Vagina (tissue), 2 donors: ENCODE data around the gene RBKS. TPM values are rescaled to one million over a fixed set of nuclear protein-coding genes. Genes with fewer than 3 reads are reported as not detected.

ENCODE experiments used
- DNase-seq, 2 donors: peaks; one replicate each; pipeline ENCODE4 v3.0.0-alpha.2; 2017; ENCODE audit errors: extremely low spot score in 2 of 2
- H3K27ac ChIP-seq: fragments of 200-600 bp; sonication (generic); one replicate; pipeline ENCODE4 v1.5.1; 2019
- H3K27me3 ChIP-seq: fragments of 200-600 bp; sonication (generic); one replicate; pipeline ENCODE4 v1.5.1; 2019
- H3K36me3 ChIP-seq, 2 donors: fragments of 200-600 bp; sonication (generic); one replicate each; pipeline ENCODE4 v1.5.1; 2017 to 2019
- H3K4me1 ChIP-seq: fragments of 200-600 bp; sonication (generic); one replicate; pipeline ENCODE4 v1.5.1; 2019
- H3K4me3 ChIP-seq, 2 donors: fragments of 200-600 bp; sonication (generic); 1 replicate in 1 of 2; 2 replicates in 1 of 2; pipeline ENCODE4 v1.5.1; 2016 to 2019
- H3K9me3 ChIP-seq: fragments of 200-600 bp; sonication (generic); one replicate; pipeline ENCODE4 v1.5.1; 2019
- CTCF ChIP-seq, 3 experiments: fragments of 450-650 bp in 2 of 3; fragments of 200-600 bp in 1 of 3; sonication (generic) in 1 of 3; IDR thresholded peaks; one replicate each; pipeline ENCODE4 v1.5.1; 2017 to 2019; ENCODE audit warnings: antibody characterized with exemption in 3 of 3, mild to moderate bottlenecking in 2 of 3, moderate library complexity in 2 of 3
- POLR2A ChIP-seq, 2 donors: fragments of 450-650 bp; IDR thresholded peaks; one replicate each; pipeline ENCODE4 v1.6.1; 2017; ENCODE audit warnings: antibody characterized with exemption in 2 of 2, mild to moderate bottlenecking in 2 of 2, moderate library complexity in 2 of 2
- POLR2AphosphoS5 ChIP-seq, 2 donors: sonication (generic); formaldehyde crosslinking; IDR thresholded peaks; one replicate each; pipeline ENCODE4 v1.9.0; 2017; ENCODE audit warnings: antibody characterized with exemption in 2 of 2, mild to moderate bottlenecking in 2 of 2, low read depth in 1 of 2; ENCODE audit not compliant: insufficient read depth in 1 of 2
- intact Hi-C: fragments of 100-400 bp; cut with DNase I; formaldehyde crosslinking; loops from one replicate; pipeline ENCODE4 v1.15.1; 2023
- total RNA-seq: library from RNA; depleted of rRNA; stranded (reverse); fragments of >200 nt; gene quantifications from one replicate; pipeline ENCODE4 v1.2.3, GENCODE V29; 2016

The RBKS gene
- total RNA-seq, 1 donor from 2014 or later = 2.2 TPM

GRCh38 chr2:27844821-27845255, 45.3 kb downstream of the RBKS start:
- intact Hi-C loops = no loop called here
- Histone ChIP-seq H3K9me3 (no peaks in the 10 kb centered on the region), H3K27ac (no peak overlapping the region), H3K4me3 (no peak overlapping the region), H3K27me3 (no peaks in the 10 kb centered on the region), H3K36me3 (no peaks in the 10 kb centered on the region), H3K4me1 (no peaks in the 10 kb centered on the region)
- TF ChIP-seq CTCF (IDR thresholded peaks at IDR 0.05) (no peak), POLR2A (IDR thresholded peaks at IDR 0.05) (no peak), POLR2AphosphoS5 (IDR thresholded peaks at IDR 0.05; ENCODE audit: insufficient read depth in 1 of 2, low read depth in 1 of 2) (no peak)
- no peak for DNase-seq

GRCh38 chr2:27843992-27844391, 46.2 kb downstream of the RBKS start:
- no peak overlapping the region for H3K4me3 ChIP-seq
- H3K4me1 ChIP-seq = no peaks in the 10 kb centered on the region
- H3K9me3 ChIP-seq = no peaks in the 10 kb centered on the region
- intact Hi-C loops = no loop called here
- no peaks in the 10 kb centered on the region for H3K27me3 ChIP-seq
- no peak for DNase-seq
- no peak for TF ChIP-seq POLR2AphosphoS5 (IDR thresholded peaks at IDR 0.05; ENCODE audit: insufficient read depth in 1 of 2, low read depth in 1 of 2)
- H3K27ac ChIP-seq = no peak overlapping the region
- H3K36me3 ChIP-seq = no peaks in the 10 kb centered on the region

GRCh38 chr2:27842894-27843293, 47.3 kb downstream of the RBKS start:
- no peak for DNase-seq

GRCh38 chr2:27839022-27839618, 51.1 kb downstream of the RBKS start:
- no peak for TF ChIP-seq POLR2AphosphoS5 (IDR thresholded peaks at IDR 0.05; ENCODE audit: insufficient read depth in 1 of 2, low read depth in 1 of 2)
- no peak for TF ChIP-seq POLR2A (IDR thresholded peaks at IDR 0.05)
- TF ChIP-seq CTCF (IDR thresholded peaks at IDR 0.05) = no peak
- intact Hi-C loops = no loop called here
- H3K4me3 ChIP-seq = no peak overlapping the region
- no peaks in the 10 kb centered on the region for H3K27me3 ChIP-seq
- H3K4me1 ChIP-seq = no peaks in the 10 kb centered on the region
- no peaks in the 10 kb centered on the region for H3K9me3 ChIP-seq
- H3K36me3 ChIP-seq = no peaks in the 10 kb centered on the region
- no peak for DNase-seq
- H3K27ac ChIP-seq = no peak overlapping the region

More at GRCh38 chr2:27842894-27843293, 47.3 kb downstream of the RBKS start:
- no peak overlapping the region for H3K4me3 ChIP-seq
- H3K4me1 ChIP-seq = no peaks in the 10 kb centered on the region
- TF ChIP-seq CTCF (IDR thresholded peaks at IDR 0.05) (no peak), POLR2AphosphoS5 (IDR thresholded peaks at IDR 0.05; ENCODE audit: insufficient read depth in 1 of 2, low read depth in 1 of 2) (no peak), POLR2A (IDR thresholded peaks at IDR 0.05) (no peak)
- H3K9me3 ChIP-seq = no peaks in the 10 kb centered on the region
- no peaks in the 10 kb centered on the region for H3K36me3 ChIP-seq
- no peaks in the 10 kb centered on the region for H3K27me3 ChIP-seq
- no peak overlapping the region for H3K27ac ChIP-seq
- intact Hi-C loops = no loop called here

GRCh38 chr2:27838502-27838901, 51.7 kb downstream of the RBKS start:
- TF ChIP-seq CTCF (IDR thresholded peaks at IDR 0.05) (no peak), POLR2A (IDR thresholded peaks at IDR 0.05) (no peak), POLR2AphosphoS5 (IDR thresholded peaks at IDR 0.05; ENCODE audit: insufficient read depth in 1 of 2, low read depth in 1 of 2) (no peak)
- no peak overlapping the region for H3K4me3 ChIP-seq
- H3K36me3 ChIP-seq = no peaks in the 10 kb centered on the region
- no peak overlapping the region for H3K27ac ChIP-seq
- H3K27me3 ChIP-seq = no peaks in the 10 kb centered on the region
- no peaks in the 10 kb centered on the region for H3K4me1 ChIP-seq
- DNase-seq = no peak
- H3K9me3 ChIP-seq = no peaks in the 10 kb centered on the region
- intact Hi-C loops = no loop called here
